ENCODE measurements around the gene REXO5.

Gene REXO5

GRCh38 chr16:20849589-20850390, 43.5 kb downstream of the REXO5 start:
- TF ChIP-seq CTCF (IDR thresholded peaks at IDR 0.05; ENCODE audit: low read depth, low read length) (peak; percentile 97), MAX (IDR thresholded peaks at IDR 0.05; ENCODE audit: low read depth, low read length) (no peak; the same call in 1 of the 2 replicates), MYC (IDR thresholded peaks at IDR 0.05; ENCODE audit: low read depth, low read length) (peak; percentile 28; the same call in 1 of the 2 replicates)
- DNase-seq (ENCODE audit: low read depth), result peak; percentile 76
- no peak overlapping the region for H3K4me3 ChIP-seq (ENCODE audit: low read depth, low read length)

GRCh38 chr16:20850981-20851380, 44.7 kb downstream of the REXO5 start:
- no peak for DNase-seq (ENCODE audit: low read depth)
- no peak for TF ChIP-seq MAX (IDR thresholded peaks at IDR 0.05; ENCODE audit: low read depth, low read length)
- no peak for TF ChIP-seq CTCF (IDR thresholded peaks at IDR 0.05; ENCODE audit: low read depth, low read length)
- no peak for TF ChIP-seq MYC (IDR thresholded peaks at IDR 0.05; ENCODE audit: low read depth, low read length)
- no peak for TF ChIP-seq POLR2A (IDR thresholded peaks at IDR 0.05; ENCODE audit: extremely low read depth, insufficient read length)
- no peak overlapping the region for H3K4me3 ChIP-seq (ENCODE audit: low read depth, low read length)

- DNase-seq (ENCODE audit: low read depth), result peak; percentile 12
- no peak for TF ChIP-seq CTCF (IDR thresholded peaks at IDR 0.05; ENCODE audit: low read depth, low read length)
- no peak for TF ChIP-seq MAX (IDR thresholded peaks at IDR 0.05; ENCODE audit: low read depth, low read length)
- TF ChIP-seq POLR2A (IDR thresholded peaks at IDR 0.05; ENCODE audit: extremely low read depth, insufficient read length), result no peak
- no peak for TF ChIP-seq MYC (IDR thresholded peaks at IDR 0.05; ENCODE audit: low read depth, low read length)
- H3K4me3 ChIP-seq (ENCODE audit: low read depth, low read length), result no peak overlapping the region
Observed at GRCh38 chr16:20851601-20852000, 45.3 kb downstream of the REXO5 start.

- no peak for TF ChIP-seq CTCF (IDR thresholded peaks at IDR 0.05; ENCODE audit: low read depth, low read length)
- no peak for TF ChIP-seq MAX (IDR thresholded peaks at IDR 0.05; ENCODE audit: low read depth, low read length)
- TF ChIP-seq POLR2A (IDR thresholded peaks at IDR 0.05; ENCODE audit: extremely low read depth, insufficient read length), result no peak
- DNase-seq (ENCODE audit: low read depth), result no peak
- H3K4me3 ChIP-seq (ENCODE audit: low read depth, low read length), result no peak overlapping the region
Observed at GRCh38 chr16:20853143-20853542, 46.8 kb downstream of the REXO5 start.

- TF ChIP-seq MAX (IDR thresholded peaks at IDR 0.05; ENCODE audit: low read depth, low read length), result no peak
- TF ChIP-seq POLR2A (IDR thresholded peaks at IDR 0.05; ENCODE audit: extremely low read depth, insufficient read length), result no peak
- no peak for TF ChIP-seq MYC (IDR thresholded peaks at IDR 0.05; ENCODE audit: low read depth, low read length)
- no peak for TF ChIP-seq CTCF (IDR thresholded peaks at IDR 0.05; ENCODE audit: low read depth, low read length)
- no peak for DNase-seq (ENCODE audit: low read depth)
- no peak overlapping the region for H3K4me3 ChIP-seq (ENCODE audit: low read depth, low read length)
Observed at GRCh38 chr16:20853981-20854620, 47.8 kb downstream of the REXO5 start.
